GM21360 (cell line): ENCODE results near the gene MXRA7.
"Not testable (repeated sequence)": the region's sequence is repeated elsewhere in the genome, so short reads cannot be mapped to it uniquely, and the experiment has no call there.

ENCODE experiments used
- ATAC-seq: cut with Tn5 transposase; IDR thresholded peaks from one replicate; pipeline ENCODE4 v1.9.1; 2021; ENCODE audit warnings: mild to moderate bottlenecking, moderate library complexity; ENCODE audit not compliant: unreplicated experiment

The MXRA7 gene, protein sequence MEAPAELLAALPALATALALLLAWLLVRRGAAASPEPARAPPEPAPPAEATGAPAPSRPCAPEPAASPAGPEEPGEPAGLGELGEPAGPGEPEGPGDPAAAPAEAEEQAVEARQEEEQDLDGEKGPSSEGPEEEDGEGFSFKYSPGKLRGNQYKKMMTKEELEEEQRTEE

DNA sequence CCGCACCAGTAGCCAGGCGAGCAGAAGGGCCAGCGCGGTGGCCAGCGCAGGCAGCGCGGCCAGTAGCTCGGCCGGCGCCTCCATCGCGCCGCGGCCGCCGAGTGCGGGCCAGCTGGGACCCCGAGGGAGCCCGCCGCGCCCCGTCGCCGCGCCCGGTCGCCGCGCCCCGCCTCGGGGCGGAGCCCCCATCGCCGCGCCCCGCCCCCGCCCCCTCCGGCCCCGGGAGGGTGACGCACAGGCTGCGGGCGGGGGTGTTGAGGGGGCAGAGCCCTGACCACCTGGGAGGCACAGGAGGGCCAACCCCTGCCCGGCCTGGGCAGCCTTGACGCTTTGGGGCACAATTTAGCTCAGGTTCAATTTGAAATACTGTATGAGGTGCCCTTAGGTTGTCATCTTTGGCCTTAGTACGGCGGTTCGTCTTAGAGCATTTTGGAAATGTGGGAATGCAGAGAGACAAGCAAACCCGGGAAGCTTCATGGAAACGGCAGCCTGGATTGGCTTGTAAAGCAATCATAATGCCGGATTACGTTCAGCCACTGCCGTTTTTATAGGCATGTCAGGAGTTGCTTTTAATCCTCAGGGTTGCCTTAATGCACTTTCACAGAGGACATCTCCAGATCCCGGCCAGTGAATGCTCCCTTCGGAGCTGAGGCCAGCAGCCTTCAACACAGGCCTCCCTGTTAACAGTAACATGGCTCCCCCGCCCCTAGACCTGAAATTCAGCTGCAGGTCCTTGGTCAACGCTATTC is at the start of gene MXRA7:
Gene MXRA7, minus strand, starts transcription at position 103 of the 749 bp plus-strand sequence. Its CDS starts 19 bp downstream, at position 84.
- no peak for ATAC-seq

DNA sequence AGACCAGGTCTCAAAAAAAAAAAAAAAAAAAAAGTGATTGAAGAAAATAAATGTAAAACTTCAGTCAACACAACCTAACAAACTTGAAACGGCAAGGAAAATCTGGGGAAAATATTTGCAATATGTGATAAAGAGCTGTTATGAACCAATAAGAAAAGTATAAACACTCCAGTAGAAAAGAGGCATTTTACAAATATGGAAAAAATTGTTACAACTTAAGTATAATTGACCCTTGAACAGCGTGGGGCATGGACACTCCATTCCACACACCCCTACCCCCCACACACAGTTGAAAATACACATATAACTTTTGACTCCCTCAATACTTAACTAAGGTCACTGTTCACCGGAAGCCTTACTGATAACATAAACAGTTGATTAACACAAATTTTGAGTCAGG is 47.8 kb upstream of the MXRA7 start:
- ATAC-seq, result no peak

DNA sequence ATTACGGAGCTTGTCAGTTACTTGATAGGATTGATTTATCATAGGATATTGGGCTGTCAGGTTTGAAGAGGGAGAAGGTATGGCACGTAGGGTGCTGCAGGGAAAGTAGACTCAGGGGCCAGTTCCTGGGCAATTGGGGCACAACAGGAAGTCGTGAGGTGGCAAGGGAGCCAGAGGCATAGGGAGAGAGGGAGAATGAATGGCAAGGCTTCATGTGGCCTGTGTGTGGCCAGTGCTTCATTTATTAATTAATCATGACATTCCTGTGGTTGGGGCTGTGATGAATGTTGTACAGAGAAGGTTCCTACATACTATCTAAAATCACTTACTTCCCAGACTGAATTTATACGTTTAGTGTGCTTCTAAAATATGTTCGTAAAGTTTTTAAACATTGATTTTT is 46.5 kb upstream of the MXRA7 start:
- no peak for ATAC-seq

DNA sequence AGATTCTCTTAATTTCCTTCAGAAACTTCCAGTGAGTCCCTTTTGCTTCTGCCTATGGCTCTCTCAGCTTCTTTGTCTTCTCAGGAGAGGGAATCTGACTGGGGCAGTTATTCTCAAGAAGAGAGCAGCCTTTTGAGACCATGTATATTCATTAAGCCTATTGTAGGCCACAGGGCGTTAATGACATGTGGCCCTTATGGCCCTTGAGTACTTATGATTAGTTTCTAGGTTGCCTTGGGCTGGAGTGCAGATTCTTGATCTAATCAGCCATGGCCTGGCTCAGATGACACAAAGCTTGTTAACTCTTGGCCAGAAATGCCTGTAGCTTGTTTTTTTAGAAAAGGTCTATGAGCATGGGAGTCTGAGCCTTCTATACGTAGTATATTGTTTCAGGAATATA is 44.5 kb upstream of the MXRA7 start:
- ATAC-seq, result no peak

DNA sequence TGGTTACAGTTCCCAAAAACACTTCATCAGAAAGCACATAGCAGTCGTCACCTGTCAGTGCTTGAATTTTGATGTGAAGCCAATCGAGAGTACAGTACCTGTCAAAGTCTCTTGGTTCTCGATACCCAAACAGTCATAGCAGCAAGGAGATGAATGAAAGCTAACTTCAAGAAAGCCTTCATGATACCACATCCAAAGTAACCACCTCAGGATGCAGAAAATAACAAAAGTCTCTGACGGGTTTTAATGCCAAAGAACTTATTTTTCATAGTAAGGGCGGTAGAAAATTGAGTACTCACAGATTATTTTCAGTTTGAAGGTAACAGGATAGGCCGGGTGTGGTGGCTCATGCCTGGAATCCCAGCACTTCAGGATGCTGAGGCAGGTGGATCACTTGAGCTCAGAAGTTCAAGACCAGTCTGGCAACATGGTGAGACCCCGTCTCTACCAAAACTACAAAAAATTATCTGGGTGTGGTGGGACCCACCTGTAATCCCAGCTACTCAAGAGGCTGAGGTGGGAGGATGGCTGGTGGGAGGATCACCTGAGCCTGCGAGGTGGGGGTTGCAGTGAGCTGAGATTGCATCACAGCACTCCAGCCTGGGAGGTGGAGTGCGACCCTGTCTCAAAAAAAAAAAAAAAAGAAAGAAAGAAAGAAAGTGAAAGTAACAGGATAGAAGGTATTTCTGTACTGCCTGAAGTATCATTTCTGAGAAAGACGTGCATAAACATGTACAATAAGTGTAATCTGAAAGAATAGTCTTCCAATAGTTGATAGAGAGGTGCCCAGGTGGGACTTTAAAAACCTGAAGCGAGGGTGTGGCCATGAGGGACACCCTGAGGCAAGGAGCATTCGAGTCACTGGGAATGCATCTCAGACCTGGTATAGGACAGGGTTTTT is 42.5 kb upstream of the MXRA7 start:
- ATAC-seq, result no peak

DNA sequence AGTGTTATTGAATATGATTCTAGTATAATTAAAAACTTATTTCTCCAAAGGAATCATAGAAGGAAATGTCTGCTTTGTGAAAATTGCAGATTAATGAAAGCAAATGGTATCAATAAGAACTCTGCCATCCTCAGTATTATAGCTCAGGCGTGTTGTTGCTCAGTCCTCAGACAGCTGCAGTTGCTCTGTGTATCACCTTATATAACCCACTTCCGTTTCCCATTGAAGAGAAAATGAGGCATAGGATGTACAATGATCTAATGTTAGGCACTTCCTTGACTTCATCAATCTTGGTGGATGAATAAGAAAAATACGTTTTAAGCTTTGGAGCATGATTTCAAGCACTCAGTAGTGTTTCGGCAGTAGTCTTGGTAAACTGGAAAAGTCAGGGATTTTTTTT is 41.2 kb upstream of the MXRA7 start:
- ATAC-seq, result no peak

DNA sequence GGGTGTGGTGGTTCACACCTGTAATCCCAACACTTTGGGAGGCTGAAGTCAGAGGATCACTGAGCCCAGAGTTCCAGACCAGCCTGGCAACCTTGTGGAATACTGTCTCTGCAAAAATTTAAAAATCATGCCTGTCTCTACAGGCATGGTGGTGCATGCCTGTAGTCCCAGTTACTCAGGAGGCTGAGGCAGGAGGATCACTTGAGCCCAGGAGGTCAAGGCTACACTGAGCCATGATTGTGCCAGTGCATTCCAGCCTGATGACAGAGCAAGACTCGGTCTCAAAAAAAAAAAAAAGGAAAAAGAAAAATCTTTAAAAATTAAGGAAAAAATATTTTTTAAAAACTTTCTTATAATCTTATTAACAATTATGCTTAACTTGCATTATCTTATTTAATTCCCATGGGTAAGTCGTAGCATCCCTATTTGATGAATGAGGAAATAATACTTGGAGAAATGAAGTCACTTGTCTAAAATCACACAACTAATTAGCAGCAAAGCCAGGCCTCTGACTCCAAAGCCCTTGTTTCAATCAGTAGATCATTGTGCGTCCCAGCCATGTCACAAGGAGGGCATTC is 40.7 kb upstream of the MXRA7 start:
- ATAC-seq, result no peak

DNA sequence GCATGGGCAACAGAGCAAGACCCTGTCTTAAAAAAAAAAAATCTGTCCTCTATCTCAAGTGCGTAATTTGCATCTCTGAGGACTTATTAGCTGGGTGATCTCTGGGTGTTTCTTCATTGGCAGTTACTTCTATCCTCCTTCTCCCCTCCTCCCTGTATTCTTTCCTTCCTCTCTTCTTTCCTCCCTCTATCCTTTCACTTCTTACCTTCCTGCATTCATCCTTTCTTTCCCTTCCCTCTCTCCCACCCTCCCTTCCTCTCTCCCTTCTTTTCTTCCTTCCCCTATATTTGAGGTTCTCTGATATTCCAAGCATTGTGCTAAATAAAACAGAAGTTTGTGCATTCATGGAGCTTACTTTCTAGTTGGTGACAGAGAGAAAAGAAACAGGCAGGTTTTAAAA is 37.9 kb upstream of the MXRA7 start:
- no peak for ATAC-seq

DNA sequence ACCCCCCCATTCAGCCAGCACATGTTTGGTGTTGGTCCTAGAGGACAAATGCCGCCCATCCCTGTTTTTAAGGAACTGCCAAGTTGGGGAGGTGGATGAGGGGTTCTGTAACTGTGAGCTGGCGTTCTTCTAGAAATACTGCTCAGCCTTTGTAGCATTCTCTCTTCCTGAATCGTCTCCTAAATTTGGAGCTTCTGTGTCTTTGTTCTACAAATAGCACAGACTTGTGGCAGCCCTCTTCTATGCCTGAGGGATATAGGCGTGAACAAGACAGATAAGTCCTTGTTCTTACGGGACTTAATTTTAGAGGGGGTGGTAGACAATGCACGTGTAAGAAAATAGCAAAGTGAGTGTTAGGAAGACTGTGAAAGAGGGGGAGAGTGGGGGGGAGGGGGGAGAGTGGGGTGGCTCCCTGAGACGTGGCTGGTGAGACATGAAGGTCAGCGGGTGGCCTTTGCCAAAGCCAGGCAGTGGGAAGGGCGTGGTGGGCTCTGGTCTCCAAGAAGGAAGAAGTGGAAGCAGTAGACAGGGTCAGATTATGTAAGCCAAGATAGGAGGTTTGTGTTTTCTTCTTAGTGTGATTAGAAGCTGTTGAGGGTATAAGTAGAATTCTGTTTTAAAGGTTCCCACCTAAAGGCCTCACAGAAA is 37.1 kb upstream of the MXRA7 start:
- ATAC-seq, result no peak

DNA sequence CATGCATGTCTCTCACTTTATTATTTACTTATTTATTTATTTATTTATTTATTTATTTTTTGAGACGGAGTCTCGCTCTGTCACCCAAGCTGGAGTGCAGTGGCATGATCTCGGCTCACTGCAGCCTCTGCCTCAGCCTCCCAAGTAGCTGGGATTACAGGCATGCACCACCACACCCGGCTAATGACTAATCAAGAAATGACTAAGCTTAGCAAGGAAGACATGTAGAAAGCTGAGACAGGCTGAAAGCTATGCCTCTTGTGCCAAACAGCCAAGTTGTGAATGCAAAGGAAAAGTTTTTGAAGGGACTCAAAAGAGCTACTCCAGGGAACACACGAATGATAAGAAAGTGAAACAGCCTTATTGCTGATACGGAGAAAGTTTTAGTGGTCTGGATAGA is 35.0 kb upstream of the MXRA7 start:
- not testable (repeated sequence) for ATAC-seq

DNA sequence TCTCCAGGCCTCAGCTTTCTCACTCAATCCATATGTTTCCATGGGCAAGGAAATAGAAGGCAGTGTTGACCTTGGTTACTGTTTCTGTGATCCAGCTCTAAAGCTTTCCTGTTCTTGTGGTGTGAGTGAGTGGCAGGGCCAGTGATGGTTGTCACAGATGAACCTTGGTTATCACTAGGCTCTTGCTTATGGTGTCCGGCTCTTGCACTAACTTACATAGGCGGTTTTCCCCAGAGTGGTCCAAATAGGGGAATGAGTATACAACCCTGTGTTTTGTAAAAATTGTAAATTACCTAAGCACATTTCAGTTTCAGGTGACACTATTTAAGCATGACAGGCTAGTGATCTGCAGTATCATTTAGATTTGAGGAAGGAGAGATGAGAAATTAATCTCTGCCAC is 34.0 kb upstream of the MXRA7 start:
- ATAC-seq, result no peak

DNA sequence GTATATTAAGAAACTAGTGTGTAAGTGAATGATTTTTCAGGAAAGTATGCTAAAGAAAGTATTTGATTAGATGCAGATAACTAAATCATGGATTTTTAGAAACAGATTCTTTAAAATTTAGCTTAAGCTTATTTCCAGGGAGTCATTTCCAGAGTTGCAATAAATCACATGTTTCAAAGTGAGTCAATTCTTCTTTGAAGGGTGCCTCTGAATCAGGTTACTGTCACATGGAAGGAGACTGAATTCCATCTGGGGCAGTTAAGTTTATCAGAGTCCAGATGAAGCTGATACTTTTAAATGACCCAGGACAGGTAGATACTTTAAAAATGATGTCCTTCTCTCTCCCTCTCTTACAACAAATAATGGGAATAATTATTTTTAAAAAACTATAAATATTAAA is 32.2 kb upstream of the MXRA7 start:
- ATAC-seq, result no peak

DNA sequence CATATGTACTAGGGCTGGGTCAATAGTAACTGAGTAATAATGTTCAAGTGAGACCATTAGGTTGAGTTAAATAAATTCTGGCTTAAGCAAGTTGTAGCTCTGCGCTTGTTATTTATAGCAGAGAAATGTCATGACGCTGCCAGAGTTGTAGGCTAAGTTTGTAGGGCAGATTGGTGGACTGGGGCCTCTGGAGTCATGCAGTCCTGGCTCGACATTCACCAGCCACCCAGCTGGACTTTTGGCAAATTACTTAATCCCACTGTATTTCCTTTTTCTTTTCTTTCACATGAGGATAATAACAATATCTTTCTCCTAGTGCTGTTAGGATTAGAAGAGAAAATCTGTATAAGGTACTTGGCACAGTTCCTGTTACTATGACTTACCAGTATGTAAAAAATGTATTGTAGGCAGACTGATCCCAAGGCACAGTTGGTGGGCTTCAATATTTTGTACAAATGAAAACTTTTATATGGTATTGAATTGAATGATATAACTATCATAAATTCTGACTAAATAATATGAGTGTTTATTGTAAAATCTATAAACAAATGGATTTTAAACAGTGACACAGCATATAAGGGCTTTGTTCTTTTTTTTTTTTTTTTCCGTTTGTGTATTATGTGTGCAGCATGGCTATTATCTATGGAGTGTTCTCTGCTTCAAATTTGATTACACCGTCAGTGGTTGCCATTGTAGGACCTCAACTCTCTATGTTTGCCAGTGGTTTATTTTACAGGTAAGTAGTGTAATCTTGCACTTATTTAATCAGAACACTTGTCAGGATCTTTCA is 29.8 kb upstream of the MXRA7 start:
- ATAC-seq, result no peak

DNA sequence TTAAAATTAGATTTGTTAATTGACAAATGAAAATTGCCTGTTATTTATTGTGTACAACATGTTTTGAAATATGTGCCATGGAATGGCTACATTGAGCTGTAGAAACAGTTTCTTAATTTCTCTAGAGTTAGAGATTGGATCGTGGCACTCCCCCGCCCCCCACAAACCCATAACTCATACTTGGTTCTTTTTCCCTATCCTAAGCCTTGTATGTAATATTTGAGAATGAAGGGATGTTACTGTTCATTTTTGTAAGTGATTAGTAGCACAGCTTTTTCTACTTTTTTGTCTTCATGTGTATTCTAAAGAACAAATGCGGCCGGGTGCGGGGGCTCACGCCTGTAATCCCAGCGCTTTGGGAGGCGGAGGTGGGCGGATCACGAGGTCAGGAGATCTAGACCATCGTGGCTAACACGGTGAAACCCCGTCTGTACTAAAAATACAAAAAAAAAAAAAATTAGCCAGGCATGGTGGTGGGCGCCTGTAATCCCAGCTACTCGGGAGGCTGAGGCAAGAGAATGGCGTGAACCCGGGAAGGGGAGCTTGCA is 28.9 kb upstream of the MXRA7 start:
- not testable (repeated sequence) for ATAC-seq

DNA sequence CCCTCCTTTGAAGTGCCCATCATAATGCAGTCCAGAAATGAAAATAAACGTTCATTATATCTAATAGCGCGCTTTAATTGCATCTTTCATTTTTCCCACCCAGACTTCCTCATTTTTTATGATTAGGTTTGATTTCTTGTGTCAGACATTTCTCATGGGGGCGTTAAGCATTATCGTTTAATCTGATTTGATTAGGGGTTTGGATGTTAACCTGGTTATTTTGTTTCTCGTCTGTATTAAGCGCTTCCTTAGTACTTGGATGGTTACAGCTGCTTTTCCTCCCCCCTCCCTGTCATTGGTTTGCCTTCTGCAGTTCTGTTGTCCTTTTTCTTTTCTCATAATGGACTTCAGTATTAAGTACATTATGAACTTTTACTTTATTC is 27.7 kb upstream of the MXRA7 start:
- no peak for ATAC-seq

DNA sequence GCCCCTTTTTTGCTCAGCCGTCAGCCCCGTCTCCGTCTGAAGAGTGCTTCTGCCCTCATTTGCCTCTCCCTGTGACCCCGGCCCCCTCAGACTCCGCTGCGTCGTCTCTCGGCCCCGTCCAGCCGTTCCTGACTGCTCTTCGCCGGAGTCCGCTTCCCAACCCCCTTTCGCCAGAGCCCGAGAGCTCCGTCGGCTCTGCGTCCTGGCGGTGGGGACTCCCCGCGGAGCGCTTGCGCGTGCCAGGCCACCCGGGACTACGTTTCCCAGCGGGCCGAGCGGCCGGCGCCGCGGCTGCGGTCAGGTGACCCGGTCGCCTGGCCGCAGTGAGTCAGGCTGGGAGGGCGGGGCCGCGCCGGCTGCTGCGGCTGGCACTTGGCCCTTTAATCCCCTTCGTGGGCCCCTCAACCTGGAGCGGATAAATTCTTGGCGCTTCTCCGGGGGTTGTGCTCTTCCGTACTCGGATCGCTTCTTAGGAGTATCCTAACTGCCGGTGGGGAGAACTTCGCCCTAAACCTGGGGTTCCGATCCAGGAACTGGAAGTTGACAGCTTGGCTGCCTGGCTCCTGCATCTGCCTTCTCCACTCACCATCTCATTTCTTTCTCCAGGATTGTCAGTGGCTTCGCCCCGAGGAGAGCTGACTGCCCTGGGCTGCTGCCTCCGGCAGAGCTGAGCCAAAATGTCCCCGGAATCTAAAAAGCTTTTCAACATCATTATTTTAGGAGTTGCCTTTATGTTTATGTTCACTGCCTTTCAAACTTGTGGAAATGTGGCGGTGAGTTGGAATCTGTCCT is 27.1 kb upstream of the MXRA7 start, which contains the start of gene MFSD11:
Gene MFSD11, plus strand, starts transcription at position 444 of the 792 bp plus-strand sequence. Its CDS starts 234 bp downstream, at position 678.
- ATAC-seq, result peak; percentile 49

DNA sequence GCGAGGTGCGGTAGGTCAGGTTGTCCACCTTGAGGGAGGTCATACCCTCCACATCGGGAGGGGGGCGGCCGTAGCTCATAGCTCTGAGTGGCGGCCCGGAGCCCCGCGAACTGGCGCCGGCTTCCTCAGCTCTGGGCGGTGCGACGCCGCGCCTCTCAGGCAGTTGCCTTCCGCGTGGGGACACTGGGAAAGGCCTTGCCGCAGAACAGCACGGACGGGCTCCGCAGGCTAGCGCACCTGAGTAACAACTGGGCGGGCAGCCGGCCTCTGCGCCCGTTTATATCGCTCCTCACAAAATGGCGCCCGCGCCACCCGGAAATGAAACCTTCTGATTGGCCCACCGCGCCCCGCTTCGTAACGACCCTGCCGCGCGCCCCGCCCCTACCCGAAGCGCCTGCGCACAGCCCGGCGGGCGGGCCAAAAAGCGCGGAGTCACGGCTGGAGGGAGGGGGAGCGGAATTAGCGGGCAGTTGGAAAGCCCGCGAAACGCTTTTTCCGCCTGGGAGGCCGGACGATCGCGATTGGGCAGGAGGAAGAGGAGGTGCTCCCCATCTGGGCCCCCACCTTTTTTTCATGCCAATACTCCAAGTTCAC is 26.4 kb upstream of the MXRA7 start, which contains the start of gene SRSF2:
Gene SRSF2, minus strand, starts transcription at position 250 of the 594 bp plus-strand sequence. Its CDS starts 171 bp downstream, at position 79.
- peak; percentile 62 for ATAC-seq

DNA sequence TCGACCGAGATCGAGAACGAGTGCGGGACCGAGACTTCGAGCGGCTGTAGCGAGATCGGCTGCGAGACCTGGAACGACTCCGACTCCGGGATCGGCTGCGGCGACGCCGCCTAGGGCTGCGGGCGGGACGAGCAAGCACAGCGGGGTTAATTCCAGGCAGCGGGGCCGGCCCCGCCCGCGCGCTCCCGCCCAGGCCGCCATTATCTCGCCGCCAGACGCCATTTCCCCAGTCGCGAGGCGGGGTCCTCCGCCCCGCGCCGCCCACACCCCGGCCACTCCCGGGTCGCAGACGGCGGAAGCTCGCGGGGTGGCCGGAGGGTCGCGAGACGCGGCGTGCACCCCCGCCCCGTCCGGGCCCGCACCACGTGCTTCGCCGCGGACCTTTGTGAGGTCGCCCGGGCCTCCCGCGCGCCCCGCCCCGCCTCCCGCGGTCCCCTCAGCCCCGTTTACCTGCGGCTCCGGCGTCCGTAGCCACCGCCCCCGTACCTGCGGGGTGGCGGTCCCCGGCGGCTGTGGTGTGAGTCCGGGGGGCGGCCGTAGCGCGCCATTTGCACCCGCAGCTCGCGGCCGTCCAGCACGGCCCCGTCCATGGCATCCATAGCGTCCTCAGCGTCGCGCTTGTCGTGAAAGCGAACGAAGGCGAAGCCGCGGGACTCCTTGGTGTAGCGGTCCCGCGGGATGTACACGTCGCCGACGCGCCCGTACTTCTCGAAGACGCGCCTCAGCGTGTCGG is 25.8 kb upstream of the MXRA7 start:
- peak; percentile 2 for ATAC-seq
